Measurements from ENCODE around the gene RREB1.
"Not testable (repeated sequence)": the region's sequence is repeated elsewhere in the genome, so short reads cannot be mapped to it uniquely, and the experiment has no call there.

Gene RREB1

GRCh38 chr6:7261032-7261841 lies 153.5 kb downstream of the RREB1 start:
- Histone ChIP-seq H3K27me3 (ENCODE audit: low read depth) (no peaks in the 10 kb centered on the region), H3K4me3 (peak overlapping the region; percentile 47), H3K36me3 (replicated peaks) (no peaks in the 10 kb centered on the region), H3K4me1 (peaks cover 14% of the 10 kb centered on the region), H3K9me3 (no peaks in the 10 kb centered on the region)
- in situ Hi-C loops (cut with MboI; ENCODE audit: low sequenced_read_pairs): no loop called here
- DNase-seq (ENCODE audit: low spot score in 2 of 2): peak; percentile 90 to 93

GRCh38 chr6:7261852-7262461 lies 154.2 kb downstream of the RREB1 start:
- H3K4me1 ChIP-seq: peaks cover 14% of the 10 kb centered on the region
- DNase-seq (ENCODE audit: low spot score in 2 of 2): peak in 1 of 2 experiments; percentile 30
- no peaks in the 10 kb centered on the region for H3K36me3 ChIP-seq (replicated peaks)
- peak overlapping the region; percentile 47 for H3K4me3 ChIP-seq
- H3K27me3 ChIP-seq (ENCODE audit: low read depth): no peaks in the 10 kb centered on the region
- in situ Hi-C loops (cut with MboI; ENCODE audit: low sequenced_read_pairs): no loop called here
- H3K9me3 ChIP-seq: no peaks in the 10 kb centered on the region

GRCh38 chr6:7262746-7263518 lies 155.2 kb downstream of the RREB1 start:
- H3K36me3 ChIP-seq (replicated peaks): no peaks in the 10 kb centered on the region
- H3K4me1 ChIP-seq: peaks cover 14% of the 10 kb centered on the region
- H3K9me3 ChIP-seq: no peaks in the 10 kb centered on the region
- no peak overlapping the region for H3K4me3 ChIP-seq
- no peaks in the 10 kb centered on the region for H3K27me3 ChIP-seq (ENCODE audit: low read depth)
- no peak for DNase-seq (ENCODE audit: low spot score in 2 of 2)
- in situ Hi-C loops (cut with MboI; ENCODE audit: low sequenced_read_pairs): no loop called here

GRCh38 chr6:7263519-7263805 lies 155.7 kb downstream of the RREB1 start:
- DNase-seq (ENCODE audit: low spot score in 2 of 2); in situ Hi-C loops (cut with MboI; ENCODE audit: low sequenced_read_pairs); H3K9me3 ChIP-seq; H3K27me3 ChIP-seq (ENCODE audit: low read depth); H3K36me3 ChIP-seq (replicated peaks); H3K4me3 ChIP-seq: not testable (repeated sequence)
- peaks cover 14% of the 10 kb centered on the region for H3K4me1 ChIP-seq

- Histone ChIP-seq H3K4me1 (peaks cover 14% of the 10 kb centered on the region), H3K27me3 (ENCODE audit: low read depth) (no peaks in the 10 kb centered on the region), H3K4me3 (no peak overlapping the region), H3K9me3 (no peaks in the 10 kb centered on the region), H3K36me3 (replicated peaks) (no peaks in the 10 kb centered on the region)
- in situ Hi-C loops (cut with MboI; ENCODE audit: low sequenced_read_pairs): no loop called here
- no peak for DNase-seq (ENCODE audit: low spot score in 2 of 2)
Measured at GRCh38 chr6:7264041-7264440, 156.3 kb downstream of the RREB1 start.

GRCh38 chr6:7264686-7265384 lies 157.1 kb downstream of the RREB1 start:
- H3K4me1 ChIP-seq: peaks cover 14% of the 10 kb centered on the region
- in situ Hi-C loops (cut with MboI; ENCODE audit: low sequenced_read_pairs): no loop called here
- no peaks in the 10 kb centered on the region for H3K27me3 ChIP-seq (ENCODE audit: low read depth)
- H3K36me3 ChIP-seq (replicated peaks): no peaks in the 10 kb centered on the region
- H3K4me3 ChIP-seq: no peak overlapping the region
- no peak for DNase-seq (ENCODE audit: low spot score in 2 of 2)
- H3K9me3 ChIP-seq: no peaks in the 10 kb centered on the region

- DNase-seq (ENCODE audit: low spot score in 2 of 2); H3K9me3 ChIP-seq; in situ Hi-C loops (cut with MboI; ENCODE audit: low sequenced_read_pairs); H3K36me3 ChIP-seq (replicated peaks); H3K4me3 ChIP-seq; H3K27me3 ChIP-seq (ENCODE audit: low read depth): not testable (repeated sequence)
- peaks cover 14% of the 10 kb centered on the region for H3K4me1 ChIP-seq
Measured at GRCh38 chr6:7265385-7265726, 157.6 kb downstream of the RREB1 start.

GRCh38 chr6:7267071-7267465 lies 159.3 kb downstream of the RREB1 start:
- Histone ChIP-seq H3K9me3 (no peaks in the 10 kb centered on the region), H3K4me1 (peaks cover under 1% of the 10 kb centered on the region; the same call in 1 of the 2 replicates), H3K27me3 (ENCODE audit: low read depth) (no peaks in the 10 kb centered on the region), H3K4me3 (no peak overlapping the region), H3K36me3 (replicated peaks) (no peaks in the 10 kb centered on the region)
- in situ Hi-C loops (cut with MboI; ENCODE audit: low sequenced_read_pairs): no loop called here
- no peak for DNase-seq (ENCODE audit: low spot score in 2 of 2)

GRCh38 chr6:7267466-7268091 lies 159.8 kb downstream of the RREB1 start:
- Histone ChIP-seq H3K9me3 (no peaks in the 10 kb centered on the region), H3K36me3 (replicated peaks) (no peaks in the 10 kb centered on the region), H3K27me3 (ENCODE audit: low read depth) (no peaks in the 10 kb centered on the region), H3K4me3 (no peak overlapping the region), H3K4me1 (no peaks in the 10 kb centered on the region)
- no peak for DNase-seq (ENCODE audit: low spot score in 2 of 2)
- in situ Hi-C loops (cut with MboI; ENCODE audit: low sequenced_read_pairs): no loop called here

GRCh38 chr6:7268362-7268761 lies 160.6 kb downstream of the RREB1 start:
- in situ Hi-C loops (cut with MboI; ENCODE audit: low sequenced_read_pairs): no loop called here
- Histone ChIP-seq H3K4me1 (no peaks in the 10 kb centered on the region), H3K4me3 (no peak overlapping the region)

GRCh38 chr6:7268816-7269555 lies 161.2 kb downstream of the RREB1 start:
- no peak overlapping the region for H3K4me3 ChIP-seq
- no peaks in the 10 kb centered on the region for H3K4me1 ChIP-seq
- H3K36me3 ChIP-seq (replicated peaks): no peaks in the 10 kb centered on the region
- no peaks in the 10 kb centered on the region for H3K9me3 ChIP-seq
- no peaks in the 10 kb centered on the region for H3K27me3 ChIP-seq (ENCODE audit: low read depth)
- in situ Hi-C loops (cut with MboI; ENCODE audit: low sequenced_read_pairs): no loop called here
- DNase-seq (ENCODE audit: low spot score in 2 of 2): no peak

More at GRCh38 chr6:7268362-7268761, 160.6 kb downstream of the RREB1 start:
- no peak for DNase-seq (ENCODE audit: low spot score in 2 of 2)
- H3K27me3 ChIP-seq (ENCODE audit: low read depth): no peaks in the 10 kb centered on the region
- H3K9me3 ChIP-seq: no peaks in the 10 kb centered on the region
- no peaks in the 10 kb centered on the region for H3K36me3 ChIP-seq (replicated peaks)

- H3K36me3 ChIP-seq (replicated peaks): no peaks in the 10 kb centered on the region
- in situ Hi-C loops (cut with MboI; ENCODE audit: low sequenced_read_pairs): loop anchor here (10.0 kb wide), 1 partner anchor 345 kb away; no protein-coding TSS in a partner anchor
- no peaks in the 10 kb centered on the region for H3K9me3 ChIP-seq
- H3K4me3 ChIP-seq: no peak overlapping the region
- H3K27me3 ChIP-seq (ENCODE audit: low read depth): no peaks in the 10 kb centered on the region
- no peaks in the 10 kb centered on the region for H3K4me1 ChIP-seq
- DNase-seq (ENCODE audit: low spot score in 2 of 2): no peak
Measured at GRCh38 chr6:7269816-7270215, 162.1 kb downstream of the RREB1 start.

Measured in HAP-1 (cell line).